K562 (cell line): ENCODE measurements around the gene IDH1. TPM values are rescaled to one million over a fixed set of nuclear protein-coding genes. Genes with fewer than 3 reads are reported as not detected.

ENCODE experiments used
- ATAC-seq: fragments of 200-7000 bp; cut with Tn5 transposase; 3 replicates; pipeline ENCODE4 v1.9.1; 2020; ENCODE audit warnings: moderate library complexity
- BruUV-seq: library from RNA; stranded (reverse); fragments of 400-500 nt; replicated peaks from 2 replicates; lab custom pipeline; 2021; lab: Mats Ljungman, UMichigan
- CTCF ChIA-PET: fragments of 300-600 bp; formaldehyde crosslinking; extraction: SDS; loops from one replicate; lab custom pipeline; 2021; ENCODE audit warnings: low intra/inter-chr PET ratio; lab: Yijun Ruan, JAX
- POLR2A ChIA-PET: fragments of 300-600, 350-650 bp; sonication (Branson Sonifier 250); formaldehyde crosslinking; extraction: SDS; loops from one replicate; lab custom pipeline; 2021; ENCODE audit warnings: antibody characterized with exemption, inconsistent platforms; lab: Yijun Ruan, JAX
- DNase-seq, 4 experiments: peaks; one replicate each; pipeline versions ENCODE4 v3.0.0 to v3.0.0-alpha.2; 2011 to 2018; ENCODE audit warnings: low spot score in 3 of 4, mixed read lengths in 3 of 4; ENCODE audit errors: extremely low read depth in 1 of 4
- FAIRE-seq: peaks from 2 replicates; lab custom pipeline; 2011; peaks lifted over from hg19 to GRCh38; lab: Jason Lieb, UNC
- H2AFZ ChIP-seq: 2 replicates; pipeline ENCODE4 v1.6.0; 2011; ENCODE audit warnings: low read depth, low read length, control low read depth, inconsistent platforms
- H3K27ac ChIP-seq: fragments of 200-600 bp; 3 replicates; pipeline ENCODE4 v1.8.0; 2011; ENCODE audit warnings: low read depth, mild to moderate bottlenecking, control low read depth, inconsistent platforms, low read length, moderate library complexity, mixed read lengths; ENCODE audit errors: extremely low read depth
- H3K27me3 ChIP-seq, 2 experiments: fragments of 300-600 bp in 1 of 2; 2 replicates in 1 of 2; 3 replicates in 1 of 2; pipeline versions ENCODE4 v1.6.0 to v1.8.0; 2011; ENCODE audit warnings: inconsistent platforms in 2 of 2, low read length in 2 of 2, mild to moderate bottlenecking in 1 of 2, mixed read lengths in 1 of 2, moderate library complexity in 1 of 2; ENCODE audit not compliant: control insufficient read depth in 2 of 2, insufficient read depth in 2 of 2
- H3K36me3 ChIP-seq: fragments of 300-600 bp; 3 replicates; pipeline ENCODE4 v1.8.0; 2011; ENCODE audit warnings: mild to moderate bottlenecking, low read length, inconsistent platforms; ENCODE audit not compliant: control insufficient read depth, insufficient read depth
- H3K4me1 ChIP-seq, 2 experiments: fragments of 200-600 bp in 1 of 2; replicated peaks in 1 of 2; 2 replicates in 1 of 2; 3 replicates in 1 of 2; pipeline versions ENCODE4 v1.5.1 to v1.8.0; 2011; ENCODE audit warnings: inconsistent platforms in 2 of 2, low read length in 2 of 2, mild to moderate bottlenecking in 1 of 2, mixed read lengths in 1 of 2, moderate library complexity in 1 of 2; ENCODE audit not compliant: control insufficient read depth in 2 of 2, insufficient read depth in 2 of 2
- H3K4me2 ChIP-seq: 2 replicates; pipeline ENCODE4 v1.6.1; 2011; ENCODE audit warnings: low read length, control low read depth, inconsistent platforms, mixed read lengths; ENCODE audit not compliant: insufficient read depth
- H3K4me3 ChIP-seq: fragments of 200-600 bp; sonication (generic), shearing (Covaris generic); 2 replicates; pipeline ENCODE4 v1.5.1; 2016; ENCODE audit warnings: control low read depth, inconsistent platforms
- H3K79me2 ChIP-seq: fragments of 200-600 bp; 3 replicates; pipeline ENCODE4 v1.8.0; 2011; ENCODE audit warnings: low read length, inconsistent platforms; ENCODE audit not compliant: control insufficient read depth, insufficient read depth
- H3K9ac ChIP-seq, 2 experiments: 2 replicates each; pipeline versions ENCODE4 v1.6.0 to v1.6.1; 2011; ENCODE audit warnings: low read depth in 2 of 2, low read length in 2 of 2, control low read depth in 1 of 2, inconsistent platforms in 1 of 2, mild to moderate bottlenecking in 1 of 2, mixed read lengths in 1 of 2; ENCODE audit not compliant: insufficient read depth in 1 of 2
- H3K9me1 ChIP-seq: one replicate; pipeline ENCODE4 v1.6.0; 2011; ENCODE audit warnings: inconsistent platforms, mild to moderate bottlenecking, low read length, moderate library complexity; ENCODE audit not compliant: control insufficient read depth, insufficient read depth
- H3K9me3 ChIP-seq: replicated peaks from 2 replicates; pipeline ENCODE4 v1.5.1; 2011; ENCODE audit warnings: low read depth, low read length, inconsistent platforms; ENCODE audit not compliant: control insufficient read depth, insufficient read depth
- H4K20me1 ChIP-seq: replicated peaks from 2 replicates; pipeline ENCODE4 v1.6.1; 2011; ENCODE audit warnings: low read length, inconsistent platforms, mixed read lengths; ENCODE audit not compliant: control insufficient read depth, insufficient read depth
- ARID3B ChIP-seq: fragments of 250-450 bp; sonication (Bioruptor Pico); IDR thresholded peaks from 2 replicates; pipeline ENCODE4 v1.4.0; 2020; ENCODE audit warnings: borderline replicate concordance
- ATF7 ChIP-seq: fragments of 450-650 bp; IDR thresholded peaks from 2 replicates; pipeline ENCODE4 v1.7.1; 2014; ENCODE audit warnings: mild to moderate bottlenecking, moderate library complexity
- FOXP1 ChIP-seq: sonication (generic); formaldehyde crosslinking; IDR thresholded peaks from 2 replicates; pipeline ENCODE4 v1.8.0; 2022; ENCODE audit warnings: mild to moderate bottlenecking, missing genetic modification reagents
- GATA2 ChIP-seq: sonication (generic); formaldehyde crosslinking; IDR thresholded peaks from 2 replicates; pipeline ENCODE4 v1.4.0; 2020; ENCODE audit warnings: mild to moderate bottlenecking, missing genetic modification reagents
- KLF6 ChIP-seq: fragments of 250-450 bp; sonication (Bioruptor Pico); IDR thresholded peaks from 2 replicates; pipeline ENCODE4 v1.4.0; 2020; ENCODE audit warnings: mild to moderate bottlenecking, moderate library complexity, borderline replicate concordance
- POLR2AphosphoS5 ChIP-seq: IDR thresholded peaks from 2 replicates; pipeline ENCODE4 v1.6.1; 2011; ENCODE audit warnings: mild to moderate bottlenecking, low read depth, low read length, moderate library complexity; ENCODE audit not compliant: control insufficient read depth, insufficient read depth
- POLR2H ChIP-seq: IDR thresholded peaks from 2 replicates; pipeline ENCODE4 v1.6.1; 2016; ENCODE audit warnings: missing genetic modification characterization, low read depth, mild to moderate bottlenecking, control low read depth, missing compliant biosample characterization, moderate library complexity
- SMAD3 ChIP-seq: fragments of 450-650 bp; formaldehyde crosslinking; conservative IDR thresholded peaks from 2 replicates; pipeline ENCODE4 v1.4.0; 2020; ENCODE audit warnings: mild to moderate bottlenecking
- SRSF3 ChIP-seq: fragments of 200-400 bp; formaldehyde crosslinking; IDR thresholded peaks from 2 replicates; pipeline ENCODE4 v1.6.1; 2016; ENCODE audit warnings: mild to moderate bottlenecking, low read length, moderate library complexity; ENCODE audit not compliant: insufficient read depth
- TAF15 ChIP-seq: fragments of 200-400 bp; formaldehyde crosslinking; IDR thresholded peaks from 2 replicates; pipeline ENCODE4 v1.6.1; 2017; ENCODE audit warnings: mild to moderate bottlenecking, low read depth, low read length, moderate library complexity
- ZBED1 ChIP-seq: IDR thresholded peaks from 2 replicates; pipeline ENCODE4 v1.6.1; 2014
- ZNF140 ChIP-seq: fragments of 250-450 bp; sonication (Bioruptor Pico); IDR thresholded peaks from 2 replicates; pipeline ENCODE4 v1.8.0; 2021; ENCODE audit warnings: moderate library complexity, mild to moderate bottlenecking, inconsistent platforms
- WGBS: fragments of 100-300 bp; shearing (Covaris generic); methylation state at CpG from one replicate; pipeline ENCODE4 v1.1.6; 2016; ENCODE audit warnings: low coverage, mixed read lengths; ENCODE audit not compliant: insufficient coverage; ENCODE audit errors: missing lambda C conversion rate; 5-methylcytosine and 5-hydroxymethylcytosine counted together
- in situ Hi-C: fragments of 300-500 bp; cut with MboI; formaldehyde crosslinking; loops from 4 replicates; pipeline ENCODE4 v1.15.0; 2018; ENCODE audit warnings: inconsistent platforms, mixed read lengths
- intact Hi-C: fragments of 100-400 bp; cut with micrococcal nuclease; formaldehyde crosslinking; loops from 2 replicates; pipeline ENCODE4 v1.14.2; 2022
- polyA plus RNA-seq, 8 experiments: library from polyadenylated mRNA; depleted of rRNA in 4 of 8; stranded (reverse) in 5 of 8; unstranded in 3 of 8; fragments of >200 nt; fragmentation: Nextera tagmentation in 2 of 8; fragmentation: Illumina TruSeq in 1 of 8; extraction: Ambion mirVana in 2 of 8; extraction: Trizol in 1 of 8; gene quantifications; 2 replicates each; pipeline versions ENCODE4 v1.2.1 to v1.2.3, GENCODE V29; 2011 to 2014; ENCODE audit warnings: inconsistent platforms in 1 of 8, missing spikeins in 1 of 8
- total RNA-seq, 7 experiments: library from RNA; depleted of rRNA in 6 of 7; stranded (reverse); fragments of >200 nt in 6 of 7; fragmentation: Illumina TruSeq in 2 of 7; extraction: Trizol in 2 of 7; gene quantifications; 2 replicates each; pipeline versions ENCODE4 v1.2.1 to v1.2.3, GENCODE V29; 2011 to 2021; ENCODE audit warnings: low replicate concordance in 1 of 7
- TF ChIP-seq, protein P1 (sequence below): fragments of 250-450 bp; sonication (Bioruptor Pico); IDR thresholded peaks from 2 replicates; pipeline ENCODE4 v1.9.0; 2021; ENCODE audit warnings: mild to moderate bottlenecking, inconsistent platforms

The IDH1 gene
- total and polyA plus RNA-seq, 9 of the 15 experiments (the other 6 are each of a cell fraction or from before 2014, with no cell fraction given): 61.9 to 194 (median 101) TPM

- no peak for TF ChIP-seq ARID3B (CRISPR knock-in tag)
- TF ChIP-seq KLF6 (CRISPR knock-in tag): no peak
Observed at GRCh38 chr2:208300847-208301618, 46.2 kb upstream of the IDH1 start (continued).

GRCh38 chr2:208297961-208298360 is 43.1 kb upstream of the IDH1 start:
- no TSS peak for BruUV-seq
- peaks cover 72% of the 10 kb centered on the region for H3K36me3 ChIP-seq
- no peaks in the 10 kb centered on the region for H3K9me1 ChIP-seq
- H3K4me3 ChIP-seq: no peak overlapping the region
- intact Hi-C loops: no loop called here
- H3K9me3 ChIP-seq: no peaks in the 10 kb centered on the region
- FAIRE-seq (no peak), ATAC-seq (no peak), DNase-seq (no peak)
- 92% methylated on average over 1 of the region's 1 CpG for WGBS
- in situ Hi-C loops: no loop called here
- H4K20me1 ChIP-seq: no peaks in the 10 kb centered on the region
- no peak overlapping the region for H3K27ac ChIP-seq
- H3K27me3 ChIP-seq: no peaks in the 10 kb centered on the region
- H3K9ac ChIP-seq: no peak overlapping the region
- CTCF ChIA-PET: no interaction called here
- peaks cover 18% of the 10 kb centered on the region for H3K79me2 ChIP-seq
- H3K4me2 ChIP-seq: no peak overlapping the region
- H2AFZ ChIP-seq: no peak overlapping the region
- H3K4me1 ChIP-seq: peaks cover 3 to 7% of the 10 kb centered on the region in 2 experiments; a peak in 3 of 5 replicates
- POLR2A ChIA-PET: no interaction called here
- TF ChIP-seq POLR2AphosphoS5 (no peak), POLR2H (tag) (no peak), ATF7 (no peak), ZBED1 (no peak), ZNF140 (CRISPR knock-in tag) (no peak), SMAD3 (no peak), TAF15 (no peak), GATA2 (CRISPR knock-in tag) (no peak), FOXP1 (no peak), SRSF3 (no peak)
- TF ChIP-seq, protein P1, sequence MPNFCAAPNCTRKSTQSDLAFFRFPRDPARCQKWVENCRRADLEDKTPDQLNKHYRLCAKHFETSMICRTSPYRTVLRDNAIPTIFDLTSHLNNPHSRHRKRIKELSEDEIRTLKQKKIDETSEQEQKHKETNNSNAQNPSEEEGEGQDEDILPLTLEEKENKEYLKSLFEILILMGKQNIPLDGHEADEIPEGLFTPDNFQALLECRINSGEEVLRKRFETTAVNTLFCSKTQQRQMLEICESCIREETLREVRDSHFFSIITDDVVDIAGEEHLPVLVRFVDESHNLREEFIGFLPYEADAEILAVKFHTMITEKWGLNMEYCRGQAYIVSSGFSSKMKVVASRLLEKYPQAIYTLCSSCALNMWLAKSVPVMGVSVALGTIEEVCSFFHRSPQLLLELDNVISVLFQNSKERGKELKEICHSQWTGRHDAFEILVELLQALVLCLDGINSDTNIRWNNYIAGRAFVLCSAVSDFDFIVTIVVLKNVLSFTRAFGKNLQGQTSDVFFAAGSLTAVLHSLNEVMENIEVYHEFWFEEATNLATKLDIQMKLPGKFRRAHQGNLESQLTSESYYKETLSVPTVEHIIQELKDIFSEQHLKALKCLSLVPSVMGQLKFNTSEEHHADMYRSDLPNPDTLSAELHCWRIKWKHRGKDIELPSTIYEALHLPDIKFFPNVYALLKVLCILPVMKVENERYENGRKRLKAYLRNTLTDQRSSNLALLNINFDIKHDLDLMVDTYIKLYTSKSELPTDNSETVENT (CRISPR knock-in tag): no peak
